ENCODE data around the gene PTPRA. TPM values are rescaled to one million over a fixed set of nuclear protein-coding genes. Genes with fewer than 3 reads are reported as not detected.

Gene PTPRA
- total and polyA plus RNA-seq, 9 of the 15 experiments (the other 6 are each of a cell fraction or from before 2014, with no cell fraction given) = 3.4 to 80.5 (median 28.0) TPM

GRCh38 chr20:3045816-3046676 lies 172.8 kb downstream of the PTPRA start, which contains the start of gene MRPS26 (continued):
- TF ChIP-seq SMARCE1 (IDR thresholded peaks at IDR 0.05) (no peak), RAD21 (CRISPR knock-in tag; conservative IDR thresholded peaks at IDR 0.05 in 1 of 2, IDR thresholded peaks at IDR 0.05 in 1 of 2) (peak in 1 of 2 experiments; percentile 11; a peak in 1 of 4 replicates), KDM5B (IDR thresholded peaks at IDR 0.05; ENCODE audit: insufficient replicate concordance, low read depth, low read length) (peak; percentile 10), C11orf30 (IDR thresholded peaks at IDR 0.05; ENCODE audit: low read depth) (no peak; the same call in 1 of the 2 replicates), ZBTB5 (IDR thresholded peaks at IDR 0.05) (no peak), ARNT (IDR thresholded peaks at IDR 0.05) (no peak), BHLHE40 (IDR thresholded peaks at IDR 0.05; ENCODE audit: low read length) (0 out of 2 replicates have a peak, but pooled peaks have one; percentile 19), TBL1XR1 (IDR thresholded peaks at IDR 0.05; ENCODE audit: low read length in 2 of 2) (no peak), CAMTA2 (CRISPR knock-in tag; conservative IDR thresholded peaks at IDR 0.05) (no peak), POLR2G (IDR thresholded peaks at IDR 0.05; ENCODE audit: low read depth, low read length) (peak; percentile 93), MAFK (IDR thresholded peaks at IDR 0.05; ENCODE audit: low read length) (no peak), MEIS2 (IDR thresholded peaks at IDR 0.05; ENCODE audit: partially characterized antibody) (no peak), CXXC5 (CRISPR knock-in tag; IDR thresholded peaks at IDR 0.05) (peak; percentile 87), ZEB2 (IDR thresholded peaks at IDR 0.05) (peak; percentile 42; the same call in 1 of the 2 replicates), SMARCB1 (IDR thresholded peaks at IDR 0.05; ENCODE audit: insufficient read length, low read depth) (no peak), CHCHD3 (CRISPR knock-in tag; IDR thresholded peaks at IDR 0.05) (no peak), MCM7 (IDR thresholded peaks at IDR 0.05) (no peak), NKRF (IDR thresholded peaks at IDR 0.05; ENCODE audit: borderline replicate concordance) (no peak), ZNF584 (CRISPR knock-in tag; IDR thresholded peaks at IDR 0.05; ENCODE audit: low read depth) (no peak), TCF7L2 (IDR thresholded peaks at IDR 0.05; ENCODE audit: low read depth, low read length) (no peak), NBN (IDR thresholded peaks at IDR 0.05; ENCODE audit: low read depth) (no peak), MTA3 (IDR thresholded peaks at IDR 0.05; ENCODE audit: borderline replicate concordance) (0 out of 2 replicates have a peak, but pooled peaks have one; percentile 56), VEZF1 (CRISPR knock-in tag; IDR thresholded peaks at IDR 0.05) (peak; percentile 76), ELF1 (tag; IDR thresholded peaks at IDR 0.05) (peak; percentile 87), STAT5B (CRISPR knock-in tag; IDR thresholded peaks at IDR 0.05) (no peak)

All from K562 (cell line).